Measurements from ENCODE around the gene CENPW. TPM values are rescaled to one million over a fixed set of nuclear protein-coding genes. Genes with fewer than 3 reads are reported as not detected.
A peak's percentile ranks its signal among the peaks of the same experiment; 100 is the strongest.

Gene CENPW
- total and polyA plus RNA-seq, 2 experiments from 2014 or later: 16.5 to 303 TPM

DNA sequence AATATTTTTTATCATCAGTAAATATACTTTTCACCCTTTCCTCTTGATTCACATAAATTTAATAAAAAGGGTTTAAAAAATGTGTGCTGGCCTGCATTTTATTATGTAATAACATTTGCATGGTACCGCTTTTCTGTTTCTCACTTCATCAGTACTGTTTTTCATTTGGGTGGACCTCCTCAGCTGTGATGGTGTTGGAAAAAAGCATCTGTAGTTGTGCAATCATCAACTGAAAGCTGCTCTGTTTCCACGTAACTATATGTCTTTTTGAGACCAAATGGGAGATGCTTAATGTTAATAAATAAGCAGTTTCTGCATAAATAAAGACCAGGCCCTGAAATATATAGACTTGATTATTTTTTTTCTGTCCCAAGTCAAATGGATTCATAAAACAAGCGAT is 31.6 kb upstream of the CENPW start:
- no peaks in the 10 kb centered on the region for H3F3A ChIP-seq (replicated peaks; ENCODE audit: low read depth)
- H3K36me3 Mint-ChIP-seq (ENCODE audit: low read depth): no peaks in the 10 kb centered on the region
- TF ChIP-seq, protein P1, sequence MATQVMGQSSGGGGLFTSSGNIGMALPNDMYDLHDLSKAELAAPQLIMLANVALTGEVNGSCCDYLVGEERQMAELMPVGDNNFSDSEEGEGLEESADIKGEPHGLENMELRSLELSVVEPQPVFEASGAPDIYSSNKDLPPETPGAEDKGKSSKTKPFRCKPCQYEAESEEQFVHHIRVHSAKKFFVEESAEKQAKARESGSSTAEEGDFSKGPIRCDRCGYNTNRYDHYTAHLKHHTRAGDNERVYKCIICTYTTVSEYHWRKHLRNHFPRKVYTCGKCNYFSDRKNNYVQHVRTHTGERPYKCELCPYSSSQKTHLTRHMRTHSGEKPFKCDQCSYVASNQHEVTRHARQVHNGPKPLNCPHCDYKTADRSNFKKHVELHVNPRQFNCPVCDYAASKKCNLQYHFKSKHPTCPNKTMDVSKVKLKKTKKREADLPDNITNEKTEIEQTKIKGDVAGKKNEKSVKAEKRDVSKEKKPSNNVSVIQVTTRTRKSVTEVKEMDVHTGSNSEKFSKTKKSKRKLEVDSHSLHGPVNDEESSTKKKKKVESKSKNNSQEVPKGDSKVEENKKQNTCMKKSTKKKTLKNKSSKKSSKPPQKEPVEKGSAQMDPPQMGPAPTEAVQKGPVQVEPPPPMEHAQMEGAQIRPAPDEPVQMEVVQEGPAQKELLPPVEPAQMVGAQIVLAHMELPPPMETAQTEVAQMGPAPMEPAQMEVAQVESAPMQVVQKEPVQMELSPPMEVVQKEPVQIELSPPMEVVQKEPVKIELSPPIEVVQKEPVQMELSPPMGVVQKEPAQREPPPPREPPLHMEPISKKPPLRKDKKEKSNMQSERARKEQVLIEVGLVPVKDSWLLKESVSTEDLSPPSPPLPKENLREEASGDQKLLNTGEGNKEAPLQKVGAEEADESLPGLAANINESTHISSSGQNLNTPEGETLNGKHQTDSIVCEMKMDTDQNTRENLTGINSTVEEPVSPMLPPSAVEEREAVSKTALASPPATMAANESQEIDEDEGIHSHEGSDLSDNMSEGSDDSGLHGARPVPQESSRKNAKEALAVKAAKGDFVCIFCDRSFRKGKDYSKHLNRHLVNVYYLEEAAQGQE (IDR thresholded peaks at IDR 0.05; ENCODE audit: unreplicated experiment): no peak
- TF ChIP-seq ZNF114 (CRISPR knock-in tag; IDR thresholded peaks at IDR 0.05) (no peak), ZNF331 (CRISPR knock-in tag; IDR thresholded peaks at IDR 0.05; ENCODE audit: low read depth) (no peak), CREB1 (CRISPR knock-in tag; IDR thresholded peaks at IDR 0.05; ENCODE audit: low read depth) (no peak), NANOG (IDR thresholded peaks at IDR 0.05; ENCODE audit: borderline replicate concordance) (no peak), EZH2phosphoT487 (IDR thresholded peaks at IDR 0.05; ENCODE audit: unreplicated experiment) (no peak)
- TF ChIP-seq, protein P2, sequence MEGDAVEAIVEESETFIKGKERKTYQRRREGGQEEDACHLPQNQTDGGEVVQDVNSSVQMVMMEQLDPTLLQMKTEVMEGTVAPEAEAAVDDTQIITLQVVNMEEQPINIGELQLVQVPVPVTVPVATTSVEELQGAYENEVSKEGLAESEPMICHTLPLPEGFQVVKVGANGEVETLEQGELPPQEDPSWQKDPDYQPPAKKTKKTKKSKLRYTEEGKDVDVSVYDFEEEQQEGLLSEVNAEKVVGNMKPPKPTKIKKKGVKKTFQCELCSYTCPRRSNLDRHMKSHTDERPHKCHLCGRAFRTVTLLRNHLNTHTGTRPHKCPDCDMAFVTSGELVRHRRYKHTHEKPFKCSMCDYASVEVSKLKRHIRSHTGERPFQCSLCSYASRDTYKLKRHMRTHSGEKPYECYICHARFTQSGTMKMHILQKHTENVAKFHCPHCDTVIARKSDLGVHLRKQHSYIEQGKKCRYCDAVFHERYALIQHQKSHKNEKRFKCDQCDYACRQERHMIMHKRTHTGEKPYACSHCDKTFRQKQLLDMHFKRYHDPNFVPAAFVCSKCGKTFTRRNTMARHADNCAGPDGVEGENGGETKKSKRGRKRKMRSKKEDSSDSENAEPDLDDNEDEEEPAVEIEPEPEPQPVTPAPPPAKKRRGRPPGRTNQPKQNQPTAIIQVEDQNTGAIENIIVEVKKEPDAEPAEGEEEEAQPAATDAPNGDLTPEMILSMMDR (conservative IDR thresholded peaks at IDR 0.05; ENCODE audit: low read depth in 2 of 2): no peak
- H3K9me2 ChIP-seq (ENCODE audit: insufficient read depth): no peaks in the 10 kb centered on the region
- no peaks in the 10 kb centered on the region for H4K20me1 ChIP-seq (replicated peaks; ENCODE audit: insufficient read depth)
- H3K4me2 ChIP-seq: no peak overlapping the region
- H3K27me3 ChIP-seq (ENCODE audit: insufficient read depth): no peaks in the 10 kb centered on the region
- H3K4me3 Mint-ChIP-seq: no peak overlapping the region
- no peaks in the 10 kb centered on the region for H3K4me1 ChIP-seq (ENCODE audit: insufficient read depth)
- ATAC-seq (no peak), DNase-seq (ENCODE audit: low spot score) (no peak)
- no peaks in the 10 kb centered on the region for H3K79me2 ChIP-seq (replicated peaks; ENCODE audit: insufficient read depth)
- no peak overlapping the region for H3K27ac ChIP-seq (ENCODE audit: low read depth)
- no peaks in the 10 kb centered on the region for H3K36me3 ChIP-seq (ENCODE audit: insufficient read depth)
- no peak overlapping the region for H2AFZ ChIP-seq
- H3K4me1 Mint-ChIP-seq: no peaks in the 10 kb centered on the region
- no peak overlapping the region for H3K27ac Mint-ChIP-seq
- no peaks in the 10 kb centered on the region for H3K27me3 Mint-ChIP-seq (ENCODE audit: insufficient read depth, low read depth, poor library complexity)
- H3K9me3 Mint-ChIP-seq: no peaks in the 10 kb centered on the region; the same call in 2 of the 3 replicates
- no peak overlapping the region for H3K4me3 ChIP-seq

DNA sequence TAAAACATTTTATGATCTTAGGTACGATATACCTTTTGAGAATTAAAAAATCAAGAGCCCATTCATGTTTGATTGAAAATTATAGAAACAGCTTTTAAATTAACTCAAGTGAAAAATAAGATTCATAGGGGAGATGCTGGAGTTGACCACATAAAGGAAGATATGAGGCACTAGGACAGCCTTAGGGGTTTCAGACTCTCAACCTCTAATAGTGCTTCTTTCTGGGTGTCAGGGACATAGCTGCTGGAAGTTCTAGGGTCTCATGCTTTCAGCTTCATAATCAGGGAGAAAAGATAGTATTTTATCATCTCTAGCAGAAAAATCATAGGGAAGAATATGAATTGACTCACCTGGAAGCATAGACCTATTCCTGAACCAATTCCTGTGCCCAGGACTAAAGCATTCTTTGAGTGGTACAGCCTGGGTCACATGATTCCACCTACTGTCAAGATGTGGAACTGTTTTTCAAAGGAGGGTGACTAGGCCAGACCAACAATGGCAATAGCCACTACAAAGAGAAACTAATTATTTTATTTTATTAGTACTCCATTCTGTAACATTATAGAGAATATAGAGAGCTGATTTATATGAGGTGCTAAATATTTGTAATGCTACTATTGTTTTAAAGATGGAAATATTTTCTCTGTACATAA is 27.8 kb upstream of the CENPW start:
- H3K4me3 ChIP-seq: no peak overlapping the region
- no peak overlapping the region for H3K27ac Mint-ChIP-seq
- H3K27ac ChIP-seq (ENCODE audit: low read depth): no peak overlapping the region
- 0 out of 2 replicates have a peak, but pooled peaks cover 4% of the 10 kb centered on the region for H3K9me2 ChIP-seq (ENCODE audit: insufficient read depth)
- no peaks in the 10 kb centered on the region for H3F3A ChIP-seq (replicated peaks; ENCODE audit: low read depth)
- DNase-seq (ENCODE audit: low spot score): peak; percentile 62
- H3K9me3 Mint-ChIP-seq: no peaks in the 10 kb centered on the region
- no peak overlapping the region for H2AFZ ChIP-seq
- ATAC-seq: peak; percentile 91
- no peaks in the 10 kb centered on the region for H3K36me3 ChIP-seq (ENCODE audit: insufficient read depth)
- TF ChIP-seq JUNB (IDR thresholded peaks at IDR 0.05; ENCODE audit: unreplicated experiment): no peak
- TF ChIP-seq CREB1 (CRISPR knock-in tag; IDR thresholded peaks at IDR 0.05; ENCODE audit: low read depth): no peak
- no peak for TF ChIP-seq ZNF114 (CRISPR knock-in tag; IDR thresholded peaks at IDR 0.05)
- TF ChIP-seq, protein P2 (conservative IDR thresholded peaks at IDR 0.05; ENCODE audit: low read depth in 2 of 2): peak; percentile 42 to 57; a peak in 3 of 4 replicates
- H3K79me2 ChIP-seq (replicated peaks; ENCODE audit: insufficient read depth): no peaks in the 10 kb centered on the region
- H3K27me3 Mint-ChIP-seq (ENCODE audit: insufficient read depth, low read depth, poor library complexity): no peaks in the 10 kb centered on the region
- no peaks in the 10 kb centered on the region for H3K27me3 ChIP-seq (ENCODE audit: insufficient read depth)
- no peaks in the 10 kb centered on the region for H3K4me1 ChIP-seq (ENCODE audit: insufficient read depth)
- no peaks in the 10 kb centered on the region for H3K36me3 Mint-ChIP-seq (ENCODE audit: low read depth)
- no peak overlapping the region for H3K4me3 Mint-ChIP-seq
- H3K4me1 Mint-ChIP-seq: no peaks in the 10 kb centered on the region
- no peak overlapping the region for H3K4me2 ChIP-seq
- no peaks in the 10 kb centered on the region for H4K20me1 ChIP-seq (replicated peaks; ENCODE audit: insufficient read depth)
